Psoas muscle (tissue), 8 donors: Measurements from ENCODE around the gene MATN3. TPM values are rescaled to one million over a fixed set of nuclear protein-coding genes. Genes with fewer than 3 reads are reported as not detected.
A peak's percentile ranks its signal among the peaks of the same experiment; 100 is the strongest.

ENCODE experiments used
- ATAC-seq, 4 donors: fragments of 200-7000 bp; cut with Tn5 transposase; one replicate each; pipeline ENCODE4 v1.9.1; 2020; ENCODE audit warnings: moderate library complexity in 3 of 4, mild to moderate bottlenecking in 2 of 4
- DNase-seq, 2 donors: peaks; one replicate each; pipeline ENCODE4 v3.0.0-alpha.2; 2020
- H3K27ac ChIP-seq: fragments of 200-600 bp; one replicate; pipeline ENCODE4 v1.8.0; 2022
- H3K27me3 ChIP-seq, 3 donors: fragments of 200-600 bp in 1 of 3; one replicate each; pipeline versions ENCODE4 v1.6.1 to v1.8.0; 2013 to 2022; ENCODE audit warnings: low read length in 2 of 3, mild to moderate bottlenecking in 2 of 3, moderate library complexity in 1 of 3; ENCODE audit not compliant: insufficient read depth in 3 of 3
- H3K36me3 ChIP-seq, 2 donors: fragments of 200-600 bp in 1 of 2; one replicate each; pipeline versions ENCODE4 v1.6.1 to v1.8.0; 2013 to 2022; ENCODE audit warnings: low read depth in 1 of 2, mild to moderate bottlenecking in 1 of 2, moderate library complexity in 1 of 2; ENCODE audit not compliant: insufficient read depth in 1 of 2
- H3K4me1 ChIP-seq: fragments of 200-600 bp; one replicate; pipeline ENCODE4 v1.8.0; 2022
- H3K4me3 ChIP-seq: fragments of 200-600 bp; one replicate; pipeline ENCODE4 v1.8.0; 2022; ENCODE audit warnings: mild to moderate bottlenecking
- H3K9me3 ChIP-seq: fragments of 200-600 bp; one replicate; pipeline ENCODE4 v1.8.0; 2022
- CTCF ChIP-seq: fragments of 200-600 bp; IDR thresholded peaks from one replicate; pipeline ENCODE4 v1.8.0; 2022; ENCODE audit warnings: antibody characterized with exemption
- WGBS, 3 donors: extraction: QIAGEN DNeasy Blood & Tissue Kit; methylation state at CpG; one replicate each; pipeline versions ENCODE4 v1.1.6 to v1.1.7; 2013; 5-methylcytosine and 5-hydroxymethylcytosine counted together
- intact Hi-C, 2 donors: fragments of 100-400 bp; cut with DNase I; formaldehyde crosslinking; loops; one replicate each; pipeline versions ENCODE4 v1.11.0 to v1.14.2; 2022
- polyA plus RNA-seq, 3 donors: library from polyadenylated mRNA; stranded (reverse); fragments of 200-250 nt; gene quantifications; one replicate each; pipeline ENCODE4 v1.2.3, GENCODE V29; 2013
- total RNA-seq, 4 donors: library from RNA; stranded (reverse); fragmentation: NEBNext Ultra II Directional in 2 of 4; extraction: Animal tissue kit (Norgen Biotek cat#: 25700) in 2 of 4; gene quantifications; one replicate each; pipeline versions ENCODE4 v1.2.1 to v1.2.4, GENCODE V29; 2021 to 2023
- donor health status: healthy with polysubstance abuse.
- donor health status: DM: no; HTN: no; CAD: no; lungs with moderate emphysema.
- donor health status: Bipolar disorder and iron deficiency.
- donor health status: healthy.
- donor health status: DM: yes; HTN: yes; CAD: no.
- donor health status: DM: no; HTN: no; CAD: no.
- donor health status: DM: no; HTN: no; CAD: no.
- donor health status: DM: yes; HTN: yes; CAD: no.

The MATN3 gene
- total and polyA plus RNA-seq, 7 donors: 0.15 to 0.78 (median 0.25) TPM; not detected in 2

GRCh38 chr2:20012032-20012281 lies 511 bp downstream of the MATN3 start:
- Histone ChIP-seq H3K4me1 (peaks cover 3% of the 10 kb centered on the region), H3K27ac (no peak overlapping the region), H3K36me3 (no peaks in the 10 kb centered on the region), H3K4me3 (peak overlapping the region; percentile 64), H3K27me3 (peaks cover 0 to 25% (median 7%) of the 10 kb centered on the region in 3 donors), H3K9me3 (no peaks in the 10 kb centered on the region)
- TF ChIP-seq CTCF: no peak
- DNase-seq (no peak), ATAC-seq (no peak)
- 23 to 44% (median 26%) methylated on average over 4 of the region's 4 CpGs for WGBS, 3 donors
- intact Hi-C loops: no loop called here

GRCh38 chr2:20011276-20012031 lies 1.0 kb downstream of the MATN3 start:
- Histone ChIP-seq H3K27ac (no peak overlapping the region), H3K4me1 (peaks cover 3% of the 10 kb centered on the region), H3K4me3 (no peak overlapping the region), H3K27me3 (peaks cover 0 to 25% (median 7%) of the 10 kb centered on the region in 3 donors), H3K9me3 (no peaks in the 10 kb centered on the region), H3K36me3 (no peaks in the 10 kb centered on the region)
- no peak for DNase-seq
- intact Hi-C loops: no loop called here
- no peak for TF ChIP-seq CTCF
- ATAC-seq: no peak
- 81 to 87% (median 85%) methylated on average over 14 of the region's 14 CpGs for WGBS, 3 donors

- WGBS, 3 donors: 84 to 87% (median 87%) methylated on average over 5 of the region's 5 CpGs
- Histone ChIP-seq H3K27ac (no peak overlapping the region), H3K4me1 (peaks cover 3% of the 10 kb centered on the region), H3K36me3 (no peaks in the 10 kb centered on the region), H3K4me3 (no peak overlapping the region), H3K27me3 (peaks cover 0 to 25% (median 7%) of the 10 kb centered on the region in 3 donors), H3K9me3 (no peaks in the 10 kb centered on the region)
- TF ChIP-seq CTCF: no peak
- intact Hi-C loops: no loop called here
- DNase-seq (no peak), ATAC-seq (no peak)
Observed at GRCh38 chr2:20008703-20009102, 3.8 kb downstream of the MATN3 start.

- no peak for TF ChIP-seq CTCF
- Histone ChIP-seq H3K4me1 (no peaks in the 10 kb centered on the region), H3K9me3 (no peaks in the 10 kb centered on the region), H3K27ac (no peak overlapping the region), H3K27me3 (peaks cover 0 to 10% (median 3%) of the 10 kb centered on the region in 3 donors), H3K36me3 (no peaks in the 10 kb centered on the region), H3K4me3 (no peak overlapping the region)
- ATAC-seq: no peak
- no peak for DNase-seq
- intact Hi-C loops: no loop called here
- 88 to 96% (median 92%) methylated on average over 17 of the region's 17 CpGs for WGBS, 3 donors
Observed at GRCh38 chr2:20005891-20006470, 6.5 kb downstream of the MATN3 start.
